NCI-H1694 (cell line): ENCODE measurements around the gene PGGT1B.

Experiments used
- DNase-seq: peaks from one replicate; lab custom pipeline; 2025; lab: John Stamatoyannopoulos, UW

The PGGT1B gene

DNA sequence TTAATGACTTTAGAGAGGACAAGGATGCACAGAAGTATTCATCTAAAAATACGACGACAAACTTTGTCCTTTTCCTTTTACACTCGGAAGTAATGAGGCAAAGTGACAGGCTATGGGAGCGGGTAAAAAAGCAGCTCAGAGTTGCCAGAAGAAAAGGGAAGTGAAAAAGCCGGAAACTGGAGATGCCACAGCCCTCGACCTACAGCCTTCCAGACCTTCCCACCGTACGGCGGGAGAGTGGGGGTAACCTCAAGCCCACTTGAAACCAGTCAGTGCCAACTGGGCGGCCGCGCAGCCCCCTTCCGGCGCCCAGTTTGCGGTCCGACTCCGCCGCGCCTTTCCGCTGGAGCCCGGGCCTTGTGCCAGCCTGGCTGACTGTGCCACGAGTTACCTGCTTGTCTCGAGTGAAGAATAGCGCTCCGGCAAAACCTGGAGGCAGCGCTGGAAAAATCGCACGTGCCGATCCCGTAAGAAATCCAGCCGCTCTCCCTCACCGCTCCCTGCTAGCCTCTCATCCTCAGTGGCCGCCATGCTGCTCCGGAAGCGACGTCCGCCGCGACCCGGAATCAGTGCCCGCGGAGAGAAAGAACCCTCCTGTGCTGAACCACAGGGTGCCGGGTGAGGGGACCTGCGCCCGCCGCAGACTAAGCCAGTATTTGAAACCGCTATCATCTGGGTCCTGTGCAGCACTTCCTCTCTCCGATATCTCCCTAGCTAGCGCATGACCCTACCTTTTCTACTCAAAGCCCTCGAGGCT lies at the start of gene PGGT1B:
Gene PGGT1B, minus strand, starts transcription at position 557 of the 757 bp plus-strand sequence. Its CDS starts 26 bp downstream, at position 531.
- DNase-seq, result peak; percentile 22

DNA sequence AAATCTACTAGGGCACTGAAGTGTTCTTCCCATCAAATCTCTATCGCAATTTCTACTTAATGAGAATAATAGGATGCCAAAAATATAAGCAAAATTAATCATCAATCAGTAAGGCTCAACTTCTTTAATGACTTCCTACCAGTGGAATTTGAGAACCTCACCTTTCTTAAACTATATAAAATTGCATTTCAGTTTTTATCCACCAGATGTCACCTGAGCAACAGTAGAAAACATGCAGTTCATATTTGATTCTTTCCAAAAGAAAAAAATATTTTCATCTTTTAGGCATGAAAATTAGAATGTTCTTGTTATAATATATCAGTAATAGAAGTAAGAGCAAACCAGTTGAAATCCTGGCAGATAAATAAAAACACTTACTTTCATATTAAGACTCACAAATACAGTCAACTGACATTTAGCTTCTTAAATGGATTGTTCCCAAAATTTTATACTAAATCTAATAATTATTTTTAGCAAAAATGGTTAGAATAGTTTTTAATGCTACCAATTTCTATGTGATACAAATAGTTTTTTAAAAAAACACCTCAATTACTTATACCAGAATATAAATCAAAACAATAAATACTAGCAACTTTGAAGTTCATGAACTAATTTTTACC lies 47.2 kb upstream of the PGGT1B start:
- DNase-seq, result peak; percentile 30

DNA sequence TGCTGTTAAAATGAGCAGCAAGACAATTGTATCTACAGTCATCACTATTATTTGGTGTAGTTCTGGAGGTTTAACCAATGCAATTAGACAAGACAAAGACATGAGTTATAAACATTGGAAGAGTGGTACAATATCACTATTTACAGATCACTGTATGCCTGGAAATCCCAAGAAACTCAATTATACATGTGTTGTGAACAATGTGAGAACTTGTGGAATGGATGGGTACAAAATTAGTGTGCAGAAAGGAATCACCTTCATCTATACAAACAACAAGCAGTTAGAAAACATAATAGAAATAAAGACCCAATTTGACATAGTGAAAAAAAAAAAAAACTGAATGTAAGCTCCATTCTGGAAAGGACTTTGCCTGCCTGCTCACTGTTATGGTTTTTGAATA lies 46.1 kb upstream of the PGGT1B start:
- no peak for DNase-seq

DNA sequence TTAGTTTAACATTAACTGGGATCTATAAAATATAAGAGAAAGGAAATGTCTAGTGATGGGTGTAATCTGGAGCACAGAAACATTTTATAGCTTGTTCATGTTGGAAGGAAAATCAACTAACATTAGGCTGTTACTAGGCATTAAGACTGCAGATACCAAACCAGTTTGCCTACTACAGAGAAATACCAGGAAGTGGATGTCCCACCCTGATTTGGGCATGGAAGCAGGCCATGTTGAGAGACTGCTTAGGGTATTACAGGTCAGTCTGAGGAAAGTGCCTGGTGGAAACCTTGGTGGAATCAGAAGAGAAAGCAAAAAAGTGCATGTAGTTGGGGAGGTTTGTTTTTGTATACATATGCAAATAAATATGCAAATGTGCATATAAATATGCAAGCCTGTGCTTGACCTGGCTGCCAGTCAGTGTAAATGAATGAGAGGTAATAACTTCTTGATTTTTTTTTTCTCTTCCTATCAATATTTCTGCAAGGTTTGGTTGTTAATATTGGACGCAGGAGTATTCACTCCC lies 43.4 kb upstream of the PGGT1B start:
- DNase-seq, result no peak

DNA sequence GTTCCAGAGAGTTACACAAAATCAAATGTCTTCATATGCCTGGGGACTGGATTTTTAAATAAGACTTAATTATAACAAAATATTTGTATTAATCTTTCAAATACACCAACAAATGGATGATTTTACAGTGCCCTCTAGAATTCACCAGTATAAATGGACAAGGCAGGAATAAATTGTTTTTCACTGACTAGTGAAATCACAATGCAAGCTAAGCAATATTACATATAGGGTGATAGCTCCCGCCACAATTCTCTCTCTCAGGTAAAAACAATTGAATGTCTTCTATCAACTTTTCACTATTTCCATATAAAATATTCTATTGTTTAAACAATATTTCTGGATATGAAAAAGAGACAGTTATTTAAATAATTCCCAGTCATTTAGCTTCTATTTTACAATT lies 41.8 kb upstream of the PGGT1B start:
- DNase-seq, result no peak

DNA sequence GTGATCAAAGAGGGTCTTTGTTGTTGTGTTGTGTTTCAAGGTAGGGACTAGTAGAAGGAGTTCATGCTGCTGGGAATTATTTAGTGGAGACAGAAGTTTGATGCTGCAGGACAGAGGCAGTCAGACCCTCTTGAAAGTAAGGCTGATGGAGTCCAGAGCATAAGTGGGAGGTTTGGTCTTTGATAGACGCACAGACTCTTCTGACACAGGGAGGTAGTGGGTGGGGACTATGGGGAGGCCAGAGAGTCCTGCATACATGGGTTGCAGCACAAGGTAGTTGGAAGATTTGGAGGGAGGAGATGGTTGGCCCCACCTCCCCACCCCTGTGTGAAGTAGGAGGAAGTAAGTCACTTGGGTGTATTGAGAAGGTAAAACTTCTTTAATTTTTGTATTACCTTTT lies 36.1 kb upstream of the PGGT1B start:
- DNase-seq, result no peak

DNA sequence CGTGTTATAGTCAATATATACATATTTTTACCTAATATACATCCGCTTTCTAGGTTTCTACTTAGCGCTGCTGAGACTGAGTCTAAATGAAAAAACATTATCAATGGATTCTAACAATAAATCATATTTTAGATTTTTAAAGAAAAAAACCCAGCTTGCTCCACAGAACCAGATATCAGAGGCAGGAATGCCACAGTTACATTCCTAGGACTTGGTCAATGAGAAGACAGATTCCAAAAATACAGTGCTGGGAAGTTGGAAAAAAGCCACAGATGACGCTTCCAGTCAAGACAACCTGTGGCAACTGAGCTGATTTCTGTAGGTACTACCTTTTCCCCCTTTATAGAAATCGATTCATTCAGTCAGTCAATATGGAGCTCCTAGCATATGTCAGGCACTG lies 34.4 kb upstream of the PGGT1B start:
- DNase-seq, result no peak

DNA sequence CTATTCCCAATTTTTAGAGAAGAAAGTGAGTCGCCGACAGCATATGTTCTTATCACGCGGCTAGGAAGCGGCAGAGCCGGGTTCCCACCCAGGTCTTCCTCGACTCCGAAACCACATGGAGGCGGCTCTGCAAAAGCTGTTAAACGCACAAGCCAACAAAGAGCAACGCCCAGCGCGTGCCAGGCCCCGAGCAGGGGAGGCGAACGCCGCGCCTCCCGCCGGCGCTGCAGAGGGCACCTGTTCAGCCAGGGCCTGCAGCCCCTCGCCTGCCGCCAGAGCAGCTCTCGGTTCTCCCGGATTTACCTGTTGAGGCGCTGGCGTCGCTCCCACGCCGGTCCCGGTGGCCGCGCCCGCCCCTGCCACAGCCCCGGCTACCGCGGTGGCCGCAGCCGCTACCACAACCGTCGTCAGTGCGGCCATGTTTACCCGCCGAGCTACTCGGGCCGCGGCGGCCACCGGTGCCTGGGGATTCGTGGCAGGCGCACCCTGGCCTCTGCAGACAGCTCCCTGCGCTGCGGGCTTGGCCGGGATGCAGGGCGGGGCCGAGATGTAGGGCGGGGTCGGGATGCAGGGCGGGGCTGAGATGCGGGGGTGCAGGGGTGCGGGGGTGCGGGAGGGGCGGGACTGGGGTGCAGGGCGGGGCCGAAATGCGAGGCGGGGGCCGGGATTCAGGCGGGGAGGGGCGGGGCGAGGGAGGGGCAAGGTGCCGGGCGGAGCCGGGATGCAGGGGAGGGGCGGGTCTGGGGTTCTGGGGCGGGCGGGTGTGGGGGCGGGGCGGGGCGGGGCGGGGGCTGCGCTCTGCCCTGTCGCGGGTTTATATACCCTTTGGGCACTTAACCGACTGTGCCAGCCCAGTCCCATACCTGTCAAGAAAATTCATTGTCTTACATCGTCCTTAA lies 33.7 kb upstream of the PGGT1B start, which contains the start of gene CCDC112:
Gene CCDC112, minus strand, starts transcription at position 531 of the 899 bp plus-strand sequence. Its CDS starts 111 bp downstream, at position 420.
- peak; percentile 26 for DNase-seq

DNA sequence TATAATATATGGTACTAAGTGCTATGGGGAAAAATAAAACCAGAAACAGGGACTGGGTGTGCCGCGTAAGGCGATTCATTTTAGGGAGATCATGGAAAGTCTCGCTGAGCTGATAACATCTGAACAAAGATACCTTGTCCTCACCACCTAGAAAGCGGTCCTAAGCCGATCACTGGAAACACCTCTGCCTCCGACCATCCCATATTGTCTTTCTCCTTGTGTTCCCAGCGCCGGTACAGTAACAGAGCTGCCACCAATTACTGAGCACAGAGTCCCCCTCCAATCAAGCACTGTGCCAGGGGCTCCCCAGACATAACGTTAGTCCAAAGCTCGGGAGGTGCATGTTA lies 33.1 kb upstream of the PGGT1B start:
- no peak for DNase-seq

DNA sequence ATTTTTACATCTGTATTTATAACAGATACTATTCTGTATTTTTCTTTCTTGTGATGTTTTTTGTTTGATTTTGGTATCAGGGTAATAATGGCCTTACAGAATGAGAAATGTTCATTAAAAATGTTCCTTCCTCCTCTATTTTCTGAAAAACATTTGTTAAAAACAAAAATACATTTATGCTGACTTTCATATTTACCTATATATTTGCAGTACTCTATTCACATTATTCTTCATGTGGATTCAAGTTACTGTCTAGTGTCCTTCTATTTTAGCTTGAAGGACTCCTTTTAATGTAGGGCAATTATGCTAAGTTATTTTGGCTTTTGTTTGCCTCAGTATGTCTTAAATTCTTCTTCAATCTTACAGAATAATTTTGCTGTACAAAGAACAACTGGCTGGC lies 28.7 kb upstream of the PGGT1B start:
- DNase-seq, result no peak

DNA sequence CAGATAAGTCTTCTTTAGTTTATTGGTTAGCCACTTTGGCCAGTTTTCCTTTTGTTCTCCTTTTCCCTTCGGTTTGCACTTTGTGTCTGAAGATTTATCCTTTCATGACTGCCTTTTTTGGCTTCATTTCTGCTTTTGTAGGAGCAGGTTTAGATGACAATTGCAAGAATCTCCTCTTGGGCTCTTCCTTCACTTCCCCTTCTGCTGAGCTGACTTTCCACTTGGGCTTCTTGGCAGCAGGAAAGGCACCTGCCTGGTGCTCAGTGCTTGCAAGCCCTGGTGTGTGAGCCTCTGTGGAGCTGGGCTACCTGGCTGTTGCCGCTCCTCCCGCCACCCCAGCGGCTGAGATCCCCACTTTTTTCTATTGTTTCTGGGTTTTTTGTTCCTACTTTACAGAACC lies 26.4 kb upstream of the PGGT1B start:
- DNase-seq, result no peak

DNA sequence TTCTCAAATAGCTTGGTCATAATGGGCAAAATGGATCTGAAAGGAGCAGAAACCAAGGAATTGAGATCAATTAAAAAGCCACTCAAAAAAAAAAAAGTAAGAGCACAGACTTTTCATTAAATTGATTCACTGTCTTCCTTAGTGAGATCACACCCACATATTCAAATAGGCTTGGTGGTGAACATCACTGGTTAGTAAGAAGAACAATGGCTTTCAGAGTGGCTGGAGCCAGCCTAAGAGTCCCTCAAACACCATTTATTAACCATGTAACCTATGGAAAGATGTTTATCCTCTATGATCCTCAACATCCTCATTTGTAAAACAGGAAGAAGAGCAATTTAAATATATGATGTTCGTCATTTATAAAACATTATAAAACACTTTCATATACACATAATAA lies 21.3 kb upstream of the PGGT1B start:
- DNase-seq, result no peak

DNA sequence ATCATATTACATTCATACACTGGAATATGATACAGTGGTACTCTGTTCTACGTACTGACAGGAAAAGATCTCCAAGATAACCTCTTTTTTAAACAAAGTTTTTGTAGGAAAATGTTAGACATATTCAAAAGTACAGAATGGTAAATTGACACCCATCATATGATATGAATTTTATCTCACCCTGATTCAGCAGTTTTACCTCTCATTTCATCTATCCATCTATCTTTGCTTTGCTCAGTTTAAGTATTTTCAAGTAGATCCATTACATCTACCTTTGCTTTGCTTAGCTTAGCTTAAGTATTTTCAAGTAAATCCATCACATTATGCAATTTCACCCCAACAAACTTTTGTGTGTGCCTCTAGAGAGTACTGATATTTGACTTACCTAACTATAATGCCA lies 19.5 kb upstream of the PGGT1B start:
- DNase-seq, result no peak

DNA sequence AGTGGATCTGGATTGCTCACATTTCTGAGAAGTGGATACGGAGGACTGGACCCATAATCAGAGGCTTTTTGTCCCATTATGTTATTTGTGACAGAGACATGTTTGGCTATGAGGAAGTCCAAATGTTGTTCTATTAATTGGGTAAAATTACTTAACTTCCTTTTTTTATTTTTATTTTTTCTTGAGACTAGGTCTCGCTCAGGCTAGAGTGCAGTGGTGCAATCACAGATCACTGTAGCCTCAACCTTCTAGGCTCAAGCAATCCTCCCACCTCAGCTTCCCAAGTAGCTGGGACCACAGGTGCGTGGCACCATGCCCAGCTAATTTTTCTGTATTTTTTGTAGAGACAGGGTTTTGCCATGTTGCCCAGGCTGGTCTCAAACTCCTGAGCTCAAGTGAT lies 11.9 kb upstream of the PGGT1B start:
- no peak for DNase-seq

DNA sequence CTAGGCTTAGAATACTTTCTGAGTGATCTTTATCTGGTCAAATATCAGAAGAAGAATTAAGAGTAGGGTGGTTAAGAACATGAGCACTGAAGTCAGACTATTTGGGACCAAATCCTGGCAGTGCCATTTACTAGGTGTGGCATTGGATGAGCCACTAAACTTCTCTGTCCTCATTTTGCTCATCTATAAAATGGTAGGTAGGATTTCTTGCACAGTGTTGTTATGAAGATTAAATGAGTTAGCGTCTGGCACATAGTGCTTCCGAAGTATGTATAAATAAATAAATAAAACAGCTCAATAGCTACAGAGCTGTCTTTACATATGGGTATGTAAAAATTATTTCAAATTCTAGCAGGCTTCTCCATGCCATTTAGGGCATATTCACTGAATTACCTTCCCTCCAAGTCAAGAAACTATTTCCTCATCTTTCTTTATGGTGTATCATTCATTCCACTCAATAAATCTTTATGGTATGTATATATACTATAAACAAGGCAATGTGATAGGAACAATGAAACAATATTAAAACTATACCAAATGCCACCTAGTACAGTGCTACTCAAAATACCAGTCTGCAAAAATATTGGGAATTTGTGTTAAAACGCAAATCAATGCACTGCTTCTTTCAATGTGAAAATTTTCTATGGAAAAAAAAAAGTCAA lies 9.8 kb upstream of the PGGT1B start:
- no peak for DNase-seq

DNA sequence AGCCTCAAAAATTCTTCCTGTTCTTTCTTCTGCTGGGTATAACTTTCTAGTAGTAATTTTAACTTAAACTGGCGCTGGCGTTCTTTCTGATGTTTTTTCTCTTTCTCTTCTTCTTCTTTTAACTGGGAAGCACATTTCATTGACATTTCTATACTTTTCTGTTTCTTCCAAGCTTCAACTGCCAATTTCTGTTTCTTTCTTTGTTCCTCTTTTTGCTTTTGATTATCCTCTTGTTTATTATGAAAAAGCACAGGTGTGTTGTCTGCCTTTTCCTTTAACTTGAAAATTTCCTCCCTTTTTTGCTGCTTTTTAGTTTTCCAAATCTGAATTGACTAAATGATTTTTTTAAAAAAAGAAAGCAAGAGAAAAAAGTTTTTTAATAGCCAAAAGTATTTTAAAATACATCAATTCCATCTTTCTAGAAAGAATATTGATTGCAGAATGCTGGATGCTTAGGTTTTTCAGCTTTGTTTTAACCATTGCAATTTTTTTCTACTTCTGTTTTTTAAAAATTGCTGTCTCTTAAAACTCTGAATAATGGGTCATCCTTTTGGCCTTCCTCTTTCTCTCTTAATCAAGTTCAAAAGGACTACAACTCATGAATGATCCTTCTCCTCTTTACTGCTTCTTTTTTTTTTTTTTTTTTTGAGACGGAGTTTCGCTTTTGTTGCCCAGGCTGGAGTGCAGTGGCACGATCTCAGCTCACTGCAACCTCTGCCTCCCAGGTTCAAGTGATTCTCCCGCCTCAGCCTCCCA lies 8.8 kb upstream of the PGGT1B start:
- no peak for DNase-seq

DNA sequence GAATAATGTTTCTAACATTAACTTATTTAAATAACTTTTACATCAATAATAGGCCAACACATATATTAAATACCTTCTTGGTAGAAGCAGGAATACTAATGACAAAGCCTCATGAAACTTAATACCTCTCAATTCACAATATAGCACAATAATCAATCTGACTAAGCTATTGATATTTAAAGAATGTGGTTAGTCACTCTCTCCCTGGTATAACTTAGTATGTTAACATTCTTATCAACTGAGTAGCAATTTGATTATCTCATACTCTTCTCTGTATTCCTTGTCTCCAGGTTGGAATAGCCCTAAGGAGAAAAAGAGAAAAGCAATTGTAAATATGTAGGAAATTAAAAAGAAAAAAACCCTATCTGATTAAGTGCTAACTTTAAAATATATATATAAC lies 4.9 kb upstream of the PGGT1B start:
- no peak for DNase-seq

DNA sequence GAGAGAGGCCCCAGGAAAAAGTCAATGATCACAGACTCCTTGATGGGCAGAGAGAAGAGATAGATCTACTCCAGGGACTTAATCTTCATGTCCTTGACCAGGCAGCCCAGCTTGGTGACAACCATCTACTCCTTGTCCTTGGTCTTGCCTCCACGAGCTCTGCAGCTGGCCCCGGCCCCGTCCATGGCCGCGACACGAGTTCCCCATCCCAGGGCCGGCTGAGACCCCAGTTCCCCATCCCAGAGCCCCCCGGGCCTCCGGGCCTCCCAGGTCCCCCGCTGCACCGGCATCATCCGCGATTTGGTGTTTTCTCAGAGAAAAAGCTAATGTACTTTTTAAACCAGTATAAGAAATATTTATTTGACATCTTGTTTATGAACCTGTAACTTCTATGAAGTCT lies 2.5 kb upstream of the PGGT1B start:
- no peak for DNase-seq

DNA sequence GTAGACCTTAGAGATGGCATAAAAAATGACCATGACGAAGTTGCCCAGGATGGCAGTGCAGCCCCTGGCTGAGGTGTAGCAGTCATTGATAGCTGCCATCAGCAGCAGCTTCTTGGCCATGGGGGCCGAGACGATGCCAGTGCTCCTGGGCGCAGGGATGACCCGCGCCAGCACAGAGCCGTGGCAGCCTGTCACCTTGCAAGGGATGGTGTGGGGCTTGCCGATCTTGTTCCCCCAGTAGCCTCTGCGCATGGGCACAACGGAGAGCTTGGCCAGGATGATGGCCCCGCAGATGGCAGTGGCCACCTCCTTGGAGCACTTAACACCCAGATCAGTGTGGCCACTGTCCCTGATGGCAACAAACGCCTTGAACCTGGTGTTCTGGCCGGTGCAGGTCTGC lies 2.1 kb upstream of the PGGT1B start:
- no peak for DNase-seq

DNA sequence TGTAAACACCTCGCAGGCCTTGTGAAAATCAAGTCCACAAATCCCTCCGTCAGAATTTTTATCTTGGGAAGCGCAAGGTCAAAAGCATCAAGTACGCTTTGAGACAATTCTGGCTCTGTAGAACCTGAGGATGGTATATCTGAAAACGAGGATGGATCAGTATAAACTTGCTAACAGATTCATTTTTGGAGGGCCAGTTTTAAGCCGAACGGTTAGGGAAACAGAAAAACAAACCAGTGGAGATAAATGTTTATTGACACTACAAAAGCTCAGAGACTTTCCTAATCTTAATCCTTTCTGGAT lies 352 bp upstream of the PGGT1B start:
- no peak for DNase-seq

DNA sequence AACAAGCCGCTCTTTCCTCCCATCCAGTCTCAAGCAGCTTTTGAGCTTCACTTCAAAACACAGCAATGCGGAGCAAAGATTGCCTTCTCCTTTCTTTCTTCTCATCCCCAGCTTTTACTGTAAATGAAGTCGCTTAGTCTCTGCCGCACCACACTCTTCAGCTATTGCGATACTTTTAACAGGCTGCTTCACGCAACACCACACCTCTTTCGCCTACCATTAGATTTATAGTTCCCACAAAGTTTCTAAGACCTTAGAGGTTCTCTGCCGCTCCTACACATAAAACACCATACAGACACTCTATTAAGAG lies 711 bp downstream of the PGGT1B start:
- DNase-seq, result no peak

DNA sequence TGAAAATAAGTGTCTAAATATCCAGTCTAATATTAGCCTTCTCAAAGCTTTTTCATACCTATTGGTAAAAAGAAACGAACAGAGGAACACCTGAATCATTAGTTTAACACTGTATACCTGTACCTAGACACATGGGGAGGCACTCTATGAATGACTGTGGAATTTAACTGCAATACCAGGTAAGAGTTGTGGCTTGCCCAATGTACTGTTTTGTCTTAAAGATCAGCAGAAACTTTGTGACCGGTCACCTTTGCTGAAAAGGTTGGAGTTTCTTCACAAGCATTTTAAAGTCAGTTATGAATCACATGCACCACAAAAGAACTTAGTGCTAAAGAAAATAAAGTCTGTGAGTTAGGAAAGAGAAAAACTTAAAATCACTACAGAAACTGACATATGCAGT lies 2.4 kb downstream of the PGGT1B start:
- no peak for DNase-seq
